Fibroblast of skin of scalp (primary cell): ENCODE results near the gene GALNT13. TPM values are rescaled to one million over a fixed set of nuclear protein-coding genes. Genes with fewer than 3 reads are reported as not detected.

Experiments
- DNase-seq: peaks from one replicate; pipeline ENCODE4 v3.0.0-alpha.2; 2013
- polyA plus RNA-seq, 2 experiments: library from polyadenylated mRNA; unstranded; fragments of 120-200 nt; gene quantifications; one replicate each; pipeline ENCODE4 v1.2.1, GENCODE V29; 2013; ENCODE audit not compliant: insufficient read length in 2 of 2

GALNT13 gene
- 0.14 TPM for polyA plus RNA-seq (2013, experiment 1 of 2; ENCODE audit: insufficient read length)
- 0.25 TPM for polyA plus RNA-seq (2013, experiment 2 of 2; ENCODE audit: insufficient read length)

GRCh38 chr2:153871231-153872221 is at the start of gene GALNT13:
Gene GALNT13, plus strand, starts transcription at chr2:153871922.
- peak; percentile 17 for DNase-seq

GRCh38 chr2:153823880-153824279 is 47.8 kb upstream of the GALNT13 start:
- no peak for DNase-seq

GRCh38 chr2:153828335-153828734 is 43.4 kb upstream of the GALNT13 start:
- no peak for DNase-seq

- DNase-seq = no peak
Observed at GRCh38 chr2:153834662-153835061, 37.1 kb upstream of the GALNT13 start.

GRCh38 chr2:153858250-153858649 is 13.5 kb upstream of the GALNT13 start:
- DNase-seq = no peak

- DNase-seq = no peak
Observed at GRCh38 chr2:153864022-153864421, 7.7 kb upstream of the GALNT13 start.

GRCh38 chr2:153866595-153866994 is 5.1 kb upstream of the GALNT13 start:
- DNase-seq = no peak

- DNase-seq = no peak
Observed at GRCh38 chr2:153870308-153870707, 1.4 kb upstream of the GALNT13 start.

- no peak for DNase-seq
Observed at GRCh38 chr2:153872311-153873051, 759 bp downstream of the GALNT13 start.

- no peak for DNase-seq
Observed at GRCh38 chr2:153873052-153874048, 1.6 kb downstream of the GALNT13 start.

GRCh38 chr2:153875801-153876466 is 4.2 kb downstream of the GALNT13 start:
- no peak for DNase-seq

GRCh38 chr2:153880926-153881325 is 9.2 kb downstream of the GALNT13 start:
- DNase-seq = no peak

- DNase-seq = no peak
Observed at GRCh38 chr2:153886833-153887232, 15.1 kb downstream of the GALNT13 start.

GRCh38 chr2:153890576-153890975 is 18.9 kb downstream of the GALNT13 start:
- no peak for DNase-seq

- no peak for DNase-seq
Observed at GRCh38 chr2:153891051-153891450, 19.3 kb downstream of the GALNT13 start.

GRCh38 chr2:153912798-153913396 is 41.2 kb downstream of the GALNT13 start:
- DNase-seq = no peak

- no peak for DNase-seq
Observed at GRCh38 chr2:153917570-153917969, 45.8 kb downstream of the GALNT13 start.

- DNase-seq = no peak
Observed at GRCh38 chr2:153935511-153935910, 63.8 kb downstream of the GALNT13 start.

- DNase-seq = no peak
Observed at GRCh38 chr2:153939124-153939796, 67.5 kb downstream of the GALNT13 start.

- DNase-seq = peak; percentile 7
Observed at GRCh38 chr2:153940511-153940910, 68.8 kb downstream of the GALNT13 start.
